Motor neuron (in vitro differentiated cells): Measurements from ENCODE around the gene DTX3L. TPM values are rescaled to one million over a fixed set of nuclear protein-coding genes. Genes with fewer than 3 reads are reported as not detected.

Experiments
- ATAC-seq, 8 experiments: fragments of 200-7000 bp; cut with Tn5 transposase; replicated peaks in 6 of 8; 2 replicates each; pipeline ENCODE4 v1.8.0; 2021; ENCODE audit warnings: mild to moderate bottlenecking in 8 of 8, moderate library complexity in 8 of 8
- H3K27ac ChIP-seq, 2 donors: fragments of 250-450 bp; sonication (Bioruptor Pico); 2 replicates each; pipeline ENCODE4 v1.9.0; 2021; ENCODE audit warnings: antibody characterized with exemption in 2 of 2, mild to moderate bottlenecking in 2 of 2, moderate library complexity in 1 of 2
- H3K4me1 ChIP-seq, 2 donors: fragments of 250-450 bp; sonication (Bioruptor Pico); replicated peaks in 1 of 2; 2 replicates each; pipeline ENCODE4 v1.6.1; 2021; ENCODE audit warnings: antibody characterized with exemption in 2 of 2, mild to moderate bottlenecking in 2 of 2, moderate library complexity in 1 of 2
- H3K4me3 ChIP-seq, 5 donors: fragments of 250-450 bp; sonication (Bioruptor Pico); 2 replicates each; pipeline ENCODE4 v1.9.0; 2021; ENCODE audit warnings: antibody characterized with exemption in 5 of 5, mild to moderate bottlenecking in 5 of 5, moderate library complexity in 4 of 5
- WGBS, 10 experiments: fragments of 450-650 bp; shearing (Covaris generic); methylation state at CpG; one replicate each; pipeline ENCODE4 v1.0.0; 2022; 5-methylcytosine and 5-hydroxymethylcytosine counted together
- in situ Hi-C, 9 experiments: fragments of 400-800 bp; cut with MboI; loops; one replicate each; pipeline ENCODE4 v1.15.0; 2021; ENCODE audit warnings: low sequenced_read_pairs in 9 of 9, low pct_unique_long_range_greater_than_20kb in 2 of 9; ENCODE audit not compliant: unreplicated experiment in 9 of 9
- total RNA-seq, 8 experiments: library from RNA; unstranded; fragments of 300-600 nt; gene quantifications; 2 replicates each; pipeline versions ENCODE4 v1.2.3 to v1.2.4, GENCODE V29; 2022

The DTX3L gene
- total RNA-seq, 8 experiments from 2014 or later = 0.11 to 51.3 (median 7.2) TPM

DNA sequence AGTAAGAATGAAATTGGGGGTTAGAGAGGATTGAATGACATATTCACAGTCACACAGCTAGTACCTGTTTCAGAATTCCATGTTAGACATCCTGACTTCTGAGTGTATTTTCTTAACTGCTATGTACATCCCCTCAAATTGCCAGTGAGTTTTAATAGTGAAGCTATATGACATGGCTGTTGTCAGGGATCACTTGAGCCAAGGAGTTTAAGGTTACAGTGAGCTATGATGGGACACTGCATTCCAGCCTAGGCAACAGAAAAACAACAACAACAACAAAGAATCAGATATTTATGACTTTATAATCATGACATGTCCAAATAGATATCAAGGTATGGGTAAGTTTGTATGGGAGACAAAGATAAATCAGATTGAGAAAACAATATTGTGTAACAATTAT, 29.9 kb downstream of the DTX3L start:
- Histone ChIP-seq H3K4me3 (no peak overlapping the region), H3K4me1 (peaks cover 0 to 2% of the 10 kb centered on the region in 2 donors), H3K27ac (no peak overlapping the region)
- ATAC-seq = no peak
- in situ Hi-C loops = no loop called here

DNA sequence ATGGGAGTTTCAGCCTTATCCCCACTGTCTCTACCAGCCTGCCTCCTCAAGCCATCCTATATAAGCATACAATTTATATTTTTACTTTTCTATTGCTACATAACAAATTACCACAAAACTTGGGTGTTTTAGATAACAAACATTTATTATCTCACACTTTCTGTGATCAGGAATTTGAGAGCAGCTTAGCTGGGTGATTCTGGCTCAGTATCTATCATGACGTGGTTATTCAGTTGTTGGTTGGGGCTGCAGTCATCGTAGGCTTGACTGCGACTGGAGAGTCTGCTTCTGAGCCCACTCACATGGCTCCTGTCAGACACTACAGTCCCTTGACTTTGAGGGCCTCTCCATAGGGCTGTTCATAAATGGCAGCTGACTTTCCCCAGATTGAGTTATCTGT, 34.0 kb downstream of the DTX3L start:
- 17 to 100% (median 85%) methylated on average over 1 to 3 of the region's 3 CpGs; no CpG with 5 or more reads in 3 of the 10 experiments for WGBS, 10 experiments
- in situ Hi-C loops = no loop called here
- Histone ChIP-seq H3K4me1 (no peaks in the 10 kb centered on the region), H3K4me3 (no peak overlapping the region), H3K27ac (no peak overlapping the region)
- no peak for ATAC-seq

DNA sequence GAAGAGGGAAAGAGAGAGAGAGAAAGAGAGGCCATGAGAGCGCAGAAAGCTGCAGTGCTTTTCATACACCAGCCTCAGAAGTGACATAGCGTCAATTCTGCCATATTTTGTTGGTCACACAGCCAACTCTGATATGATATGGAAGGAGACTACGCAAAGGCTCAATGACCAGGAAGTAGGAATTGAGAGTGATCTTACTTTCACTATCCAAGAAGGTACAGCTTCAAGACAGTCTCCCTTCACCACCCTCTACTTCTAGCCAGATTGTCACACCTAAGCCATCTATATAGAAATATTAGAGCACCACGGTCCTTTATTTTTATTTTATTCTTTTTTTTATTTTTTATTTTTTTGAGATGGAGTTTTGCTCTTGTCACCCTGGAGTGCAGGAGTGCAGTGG, 34.4 kb downstream of the DTX3L start:
- ATAC-seq = no peak
- WGBS, 10 experiments = 0 to 100% (median 61%) methylated on average over 1 to 4 of the region's 4 CpGs; no CpG with 5 or more reads in 2 of the 10 experiments
- Histone ChIP-seq H3K27ac (no peak overlapping the region), H3K4me1 (no peaks in the 10 kb centered on the region), H3K4me3 (no peak overlapping the region)
- in situ Hi-C loops = no loop called here

DNA sequence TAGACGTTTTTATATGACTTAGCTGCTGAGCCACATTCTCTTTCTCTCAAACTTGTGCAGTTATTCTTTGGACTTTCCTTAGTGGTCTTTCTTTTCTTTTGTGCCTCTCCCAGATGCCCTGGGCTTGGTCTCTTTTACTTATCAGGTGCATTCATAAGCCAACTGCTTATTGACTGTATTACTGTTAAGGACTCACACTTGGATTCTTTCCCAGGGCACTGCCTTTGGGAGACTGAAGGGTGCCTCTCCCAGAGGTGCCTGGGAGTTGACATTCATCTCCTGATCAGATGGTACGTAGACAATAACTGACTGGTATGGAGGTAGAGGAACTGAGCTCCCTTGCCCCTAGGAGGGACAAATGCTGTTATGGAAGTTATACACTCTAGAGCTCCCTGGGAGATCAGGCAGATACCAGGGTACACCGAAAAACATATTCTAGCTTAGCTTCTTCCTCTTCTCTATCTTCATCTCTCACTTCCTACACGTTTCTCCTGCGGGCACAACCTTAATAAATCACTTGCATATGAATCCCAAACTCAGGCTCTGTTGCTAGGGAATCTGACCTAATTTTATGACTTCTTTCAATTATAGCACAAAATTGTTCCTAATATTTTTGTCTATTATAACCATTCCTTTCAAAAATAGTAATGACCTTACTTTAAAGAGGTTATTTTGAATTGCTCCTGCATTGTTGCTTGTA, 38.0 kb downstream of the DTX3L start:
- no peaks in the 10 kb centered on the region for H3K4me1 ChIP-seq
- in situ Hi-C loops = no loop called here
- no peak overlapping the region for H3K27ac ChIP-seq
- 0 to 69% (median 58%) methylated on average over 1 to 5 of the region's 5 CpGs; no CpG with 5 or more reads in 1 of the 10 experiments for WGBS, 10 experiments
- no peak for ATAC-seq
- no peak overlapping the region for H3K4me3 ChIP-seq

DNA sequence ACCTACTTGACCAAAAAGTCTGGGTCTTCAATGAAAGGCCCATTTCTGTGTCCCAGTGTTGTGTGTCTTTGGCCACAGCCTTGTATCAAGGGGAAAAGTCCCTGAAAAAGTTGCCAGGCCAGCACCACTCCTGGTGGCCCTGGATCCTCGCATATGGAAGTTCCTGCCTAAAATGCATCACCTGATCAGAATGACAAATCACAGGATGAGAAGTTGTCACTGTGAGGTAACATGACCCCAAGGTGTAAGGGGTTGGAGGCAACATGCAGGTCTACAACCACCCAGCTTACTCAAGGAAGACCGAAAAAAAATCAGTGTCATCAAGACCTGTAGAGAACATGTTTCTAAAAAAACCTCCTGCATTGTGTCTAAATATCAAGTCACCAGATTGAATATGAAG, 38.9 kb downstream of the DTX3L start:
- Histone ChIP-seq H3K27ac (no peak overlapping the region), H3K4me3 (no peak overlapping the region), H3K4me1 (no peaks in the 10 kb centered on the region)
- in situ Hi-C loops = no loop called here
- 65 to 100% (median 100%) methylated on average over 1 to 2 of the region's 2 CpGs; no CpG with 5 or more reads in 4 of the 10 experiments for WGBS, 10 experiments
- no peak for ATAC-seq

DNA sequence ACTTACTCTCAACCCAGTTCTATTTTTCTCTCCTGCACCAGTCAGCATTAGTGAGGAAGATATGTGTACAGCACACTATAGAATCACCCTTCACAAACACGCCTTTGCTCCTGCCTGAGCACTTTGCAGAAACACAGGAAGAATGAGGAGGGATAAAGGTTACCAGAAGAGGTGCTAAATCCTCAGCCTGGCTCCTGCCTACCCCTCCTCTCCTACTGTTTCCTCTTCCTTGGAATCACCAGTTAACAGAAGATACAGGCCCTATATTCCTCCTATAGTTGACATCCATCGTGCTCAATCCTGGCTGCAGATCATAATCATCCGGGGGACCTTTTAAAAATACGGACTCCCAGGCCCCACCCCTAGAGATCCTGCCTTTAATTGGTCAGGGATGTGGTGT, 42.2 kb downstream of the DTX3L start:
- no peak for ATAC-seq
- Histone ChIP-seq H3K27ac (no peak overlapping the region), H3K4me1 (no peaks in the 10 kb centered on the region), H3K4me3 (no peak overlapping the region)
- WGBS, 10 experiments = 50 to 100% (median 74%) methylated on average over 1 to 4 of the region's 4 CpGs; no CpG with 5 or more reads in 3 of the 10 experiments
- in situ Hi-C loops = no loop called here

DNA sequence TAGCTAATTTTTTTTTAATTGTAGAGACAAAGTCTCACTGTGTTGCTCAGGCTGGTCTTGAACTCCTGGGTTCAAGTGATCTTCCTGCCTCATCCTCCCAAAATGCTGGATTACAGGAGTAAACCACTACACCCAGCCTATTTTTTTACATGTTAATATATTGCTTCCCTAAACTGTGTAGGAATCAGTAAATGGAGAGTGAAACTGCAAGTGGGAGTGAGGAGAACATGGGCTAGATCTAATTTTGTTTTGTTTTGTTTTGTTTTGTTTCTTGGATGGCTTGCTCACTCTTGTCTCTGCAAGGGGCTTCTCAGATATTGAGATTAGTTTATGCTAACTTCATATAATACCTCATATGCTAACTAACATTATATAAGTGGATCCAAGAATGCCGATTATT, 44.8 kb downstream of the DTX3L start:
- no peak overlapping the region for H3K4me3 ChIP-seq

DNA sequence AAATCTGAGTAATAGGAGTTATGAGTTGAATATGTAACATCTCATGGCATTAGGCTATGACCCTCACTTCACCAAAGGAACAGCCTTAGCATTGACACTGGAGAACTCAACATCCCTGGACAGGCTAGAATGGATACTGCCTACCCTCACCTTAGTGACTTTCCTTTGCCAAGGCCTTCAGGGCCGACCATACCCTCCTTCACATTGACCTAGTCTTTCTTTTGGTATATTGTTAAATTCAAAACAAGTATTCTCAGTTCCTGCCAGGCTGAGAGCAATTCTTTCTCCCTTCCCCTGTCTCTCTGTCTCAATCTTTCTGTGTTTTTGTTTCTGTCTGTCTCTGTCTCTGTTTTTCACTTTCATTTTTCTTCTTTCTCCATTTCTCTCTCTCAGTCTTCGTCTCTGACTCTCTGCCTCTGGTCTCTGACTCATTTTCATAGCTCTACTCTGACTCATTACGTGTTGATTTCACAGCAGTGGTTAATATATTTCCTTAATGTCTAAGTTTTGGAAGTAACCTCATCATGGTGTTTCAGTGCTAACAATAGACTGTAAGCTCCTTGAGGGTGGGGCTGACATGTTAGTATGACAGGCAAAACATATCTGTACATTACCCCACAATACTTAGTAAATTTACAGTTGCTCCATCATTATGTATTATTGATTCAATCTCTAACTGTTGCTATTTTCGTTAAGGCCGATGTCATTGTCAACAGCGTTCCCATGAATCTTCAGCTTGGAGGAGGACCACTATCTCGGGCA, 45.8 kb downstream of the DTX3L start:
- H3K27ac ChIP-seq = no peak overlapping the region
- H3K4me1 ChIP-seq = no peaks in the 10 kb centered on the region
- 30 to 85% (median 63%) methylated on average over 1 to 7 of the region's 7 CpGs for WGBS, 10 experiments
- in situ Hi-C loops = no loop called here
- peak in 2 of 8 experiments; percentile 100 for ATAC-seq
- H3K4me3 ChIP-seq = no peak overlapping the region

More for the DNA sequence above, 44.8 kb downstream of the DTX3L start:
- in situ Hi-C loops = no loop called here
- Histone ChIP-seq H3K4me1 (no peaks in the 10 kb centered on the region), H3K27ac (no peak overlapping the region)
- 67 to 100% (median 100%) methylated on average over 1 of the region's 1 CpG; no CpG with 5 or more reads in 2 of the 10 experiments for WGBS, 10 experiments
- ATAC-seq = no peak

DNA sequence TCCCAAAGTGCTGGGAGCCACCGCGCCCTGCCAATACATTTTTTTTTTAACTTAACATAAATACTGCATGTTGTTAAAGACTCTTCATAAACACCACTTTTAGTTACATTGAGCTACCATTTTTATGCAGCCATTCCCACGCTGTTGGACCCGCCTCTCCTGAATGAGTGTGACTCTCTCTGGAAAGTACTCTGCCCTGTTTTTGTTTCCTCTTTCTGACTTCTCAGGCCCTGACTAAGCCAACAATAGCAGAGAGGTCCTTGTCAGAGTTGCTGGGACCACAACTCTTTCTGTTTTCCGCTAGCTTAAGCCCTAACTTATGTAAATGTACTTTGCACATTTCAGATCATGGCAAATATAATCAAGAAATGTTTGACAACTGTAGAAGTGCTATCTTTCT, 48.6 kb downstream of the DTX3L start:
- 90 to 100% (median 96%) methylated on average over 2 to 5 of the region's 5 CpGs; no CpG with 5 or more reads in 1 of the 10 experiments for WGBS, 10 experiments
- Histone ChIP-seq H3K4me3 (no peak overlapping the region), H3K4me1 (no peaks in the 10 kb centered on the region), H3K27ac (no peak overlapping the region)
- no peak for ATAC-seq
- in situ Hi-C loops = no loop called here

DNA sequence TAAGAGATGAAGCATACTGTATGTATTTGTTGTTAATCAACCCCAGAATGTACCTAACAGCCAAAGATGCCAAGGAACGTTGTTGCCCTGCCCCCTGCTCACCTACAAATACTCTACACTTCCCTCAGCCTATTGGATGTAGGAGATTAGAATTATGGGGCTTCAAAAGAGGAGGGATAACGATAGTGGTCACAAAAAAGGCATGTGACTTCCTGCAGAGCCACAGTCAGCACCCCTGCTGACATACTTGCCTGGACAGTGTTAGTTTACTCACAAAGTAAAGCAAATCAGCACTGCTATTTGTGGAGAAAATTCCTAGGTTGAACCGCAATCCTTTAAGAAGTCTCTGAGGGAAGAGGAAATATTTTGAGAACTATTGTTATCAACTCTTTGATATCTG, 51.2 kb downstream of the DTX3L start:
- Histone ChIP-seq H3K27ac (no peak overlapping the region), H3K4me3 (no peak overlapping the region), H3K4me1 (no peaks in the 10 kb centered on the region)
- in situ Hi-C loops = no loop called here
- 20 to 100% (median 56%) methylated on average over 1 to 3 of the region's 3 CpGs for WGBS, 10 experiments
- ATAC-seq = no peak

DNA sequence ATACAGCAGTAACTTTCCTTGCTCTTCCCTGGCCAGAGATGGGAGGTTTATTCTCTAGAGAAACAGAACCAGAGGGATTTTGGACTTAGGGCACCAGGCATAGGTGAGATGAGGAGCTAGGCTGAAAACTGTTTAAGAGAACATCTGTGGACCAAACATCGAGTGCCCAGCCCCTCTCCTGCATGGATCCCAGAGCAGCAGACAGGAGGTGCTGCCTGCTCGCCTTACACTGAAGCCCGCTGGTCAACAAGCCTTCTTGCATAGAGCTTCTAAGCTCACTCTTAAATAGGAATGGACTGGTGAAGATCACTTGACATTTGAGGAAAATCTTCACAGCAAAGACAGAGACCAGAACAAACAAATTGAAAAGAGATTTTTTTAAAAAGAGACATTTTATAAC, 54.5 kb downstream of the DTX3L start:
- no peak for ATAC-seq
- H3K27ac ChIP-seq = no peak overlapping the region
- H3K4me1 ChIP-seq = no peaks in the 10 kb centered on the region
- no peak overlapping the region for H3K4me3 ChIP-seq
- 0 to 80% (median 70%) methylated on average over 1 to 3 of the region's 3 CpGs; no CpG with 5 or more reads in 2 of the 10 experiments for WGBS, 10 experiments
- in situ Hi-C loops = no loop called here

DNA sequence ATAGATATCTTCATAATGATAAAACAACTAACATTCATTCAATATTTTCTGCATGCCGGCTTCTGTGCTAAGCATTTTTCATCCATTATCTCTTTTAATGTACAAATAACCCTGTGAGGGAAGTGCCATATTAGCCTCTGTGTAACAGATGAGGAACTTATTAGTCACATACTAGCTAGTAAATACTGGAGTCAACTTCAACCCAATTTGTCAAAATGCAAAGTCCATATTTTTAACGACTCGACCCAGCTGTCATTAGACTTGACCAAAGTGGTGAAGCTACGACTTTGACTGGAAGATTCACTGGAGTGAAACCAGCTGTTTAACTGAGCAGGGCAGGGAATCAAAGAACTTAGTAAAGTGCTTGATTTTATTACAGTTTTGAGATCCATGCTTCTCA, 54.9 kb downstream of the DTX3L start:
- no peak for ATAC-seq
- WGBS, 10 experiments = 0 to 100% (median 74%) methylated on average over 1 to 4 of the region's 4 CpGs; no CpG with 5 or more reads in 1 of the 10 experiments
- Histone ChIP-seq H3K4me3 (no peak overlapping the region), H3K27ac (no peak overlapping the region), H3K4me1 (no peaks in the 10 kb centered on the region)
- in situ Hi-C loops = no loop called here

DNA sequence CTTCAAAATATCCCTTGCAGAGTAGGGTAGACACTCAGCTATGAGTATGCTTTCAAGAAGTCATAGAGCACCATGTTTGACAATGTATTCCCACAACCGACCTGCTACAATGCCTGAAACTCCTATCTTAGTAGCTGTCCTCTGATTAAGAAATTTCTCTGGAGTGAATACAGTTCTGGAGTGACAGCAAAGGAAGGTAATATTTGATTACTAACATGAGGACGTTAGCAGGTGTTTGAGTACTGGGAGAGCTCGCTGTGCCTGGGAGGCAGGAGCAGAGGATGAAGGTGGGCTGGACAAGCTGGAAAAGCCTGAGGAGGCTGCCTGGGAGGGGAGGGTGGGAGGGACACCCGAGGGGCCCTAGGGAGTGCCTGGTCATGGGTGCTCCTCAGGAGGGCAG, 56.3 kb downstream of the DTX3L start:
- in situ Hi-C loops = no loop called here
- ATAC-seq = no peak
- H3K27ac ChIP-seq = no peak overlapping the region

More for the DNA sequence above, 56.3 kb downstream of the DTX3L start:
- 60 to 73% methylated on average over 1 to 3 of the region's 4 CpGs; no CpG with 5 or more reads in 8 of the 10 experiments for WGBS, 10 experiments
- Histone ChIP-seq H3K4me3 (no peak overlapping the region), H3K4me1 (no peaks in the 10 kb centered on the region)
